ENCODE results near the gene COMT. TPM values are rescaled to one million over a fixed set of nuclear protein-coding genes. Genes with fewer than 3 reads are reported as not detected.

COMT gene
- total and polyA plus RNA-seq, 9 of the 15 experiments (the other 6 are each of a cell fraction or from before 2014, with no cell fraction given): 12.5 to 351 (median 155) TPM

GRCh38 chr22:19974935-19975706 is 33.5 kb downstream of the COMT start (continued):
- TF ChIP-seq MLX (CRISPR knock-in tag; conservative IDR thresholded peaks at IDR 0.05): no peak
- TF ChIP-seq ILK (tag; IDR thresholded peaks at IDR 0.05; ENCODE audit: borderline replicate concordance, low read depth): no peak
- TF ChIP-seq HMG20A (CRISPR knock-in tag; conservative IDR thresholded peaks at IDR 0.05): no peak
- peak; percentile 32; the same call in 1 of the 2 replicates for TF ChIP-seq MYC (IDR thresholded peaks at IDR 0.05; ENCODE audit: low read depth, low read length)
- TF ChIP-seq MYC (CRISPR knock-in tag; IDR thresholded peaks at IDR 0.05; ENCODE audit: borderline replicate concordance, low read depth): peak; percentile 55; the same call in 1 of the 2 replicates
- TF ChIP-seq DLX4 (CRISPR knock-in tag; IDR thresholded peaks at IDR 0.05): no peak
- no peak for TF ChIP-seq ZNF449 (CRISPR knock-in tag; IDR thresholded peaks at IDR 0.05)
- TF ChIP-seq CBX1 (IDR thresholded peaks at IDR 0.05; ENCODE audit: low read depth): no peak
- TF ChIP-seq ZNF518B (CRISPR knock-in tag; IDR thresholded peaks at IDR 0.05): no peak
- TF ChIP-seq NFXL1 (CRISPR knock-in tag; IDR thresholded peaks at IDR 0.05): 0 out of 2 replicates have a peak, but pooled peaks have one; percentile 7
- TF ChIP-seq CBFB (CRISPR knock-in tag; IDR thresholded peaks at IDR 0.05): no peak
- TF ChIP-seq FOXO4 (CRISPR knock-in tag; IDR thresholded peaks at IDR 0.05): no peak
- TF ChIP-seq POLR2B (IDR thresholded peaks at IDR 0.05; ENCODE audit: low read depth, partially characterized antibody): peak; percentile 22
- TF ChIP-seq NFE2 (IDR thresholded peaks at IDR 0.05; ENCODE audit: low read depth): peak; percentile 88
- no peak for TF ChIP-seq TFAM (CRISPR knock-in tag; conservative IDR thresholded peaks at IDR 0.05)
- TF ChIP-seq ZNF232 (CRISPR knock-in tag; IDR thresholded peaks at IDR 0.05): no peak
- no peak for TF ChIP-seq FIP1L1 (IDR thresholded peaks at IDR 0.05; ENCODE audit: low read depth, low read length, poor library complexity, severe bottlenecking)
- no peak for TF ChIP-seq ID3 (CRISPR knock-in tag; IDR thresholded peaks at IDR 0.05)
- TF ChIP-seq ID3 (tag; IDR thresholded peaks at IDR 0.05): peak; percentile 51
